GM21576 (cell line): ENCODE results near the gene PBRM1.
A peak's percentile ranks its signal among the peaks of the same experiment; 100 is the strongest.
"Not testable (repeated sequence)": the region's sequence is repeated elsewhere in the genome, so short reads cannot be mapped to it uniquely, and the experiment has no call there.

Experiments
- ATAC-seq: cut with Tn5 transposase; IDR thresholded peaks from one replicate; pipeline ENCODE4 v1.9.1; 2021; ENCODE audit warnings: mild to moderate bottlenecking, moderate library complexity; ENCODE audit not compliant: unreplicated experiment

PBRM1 gene

DNA sequence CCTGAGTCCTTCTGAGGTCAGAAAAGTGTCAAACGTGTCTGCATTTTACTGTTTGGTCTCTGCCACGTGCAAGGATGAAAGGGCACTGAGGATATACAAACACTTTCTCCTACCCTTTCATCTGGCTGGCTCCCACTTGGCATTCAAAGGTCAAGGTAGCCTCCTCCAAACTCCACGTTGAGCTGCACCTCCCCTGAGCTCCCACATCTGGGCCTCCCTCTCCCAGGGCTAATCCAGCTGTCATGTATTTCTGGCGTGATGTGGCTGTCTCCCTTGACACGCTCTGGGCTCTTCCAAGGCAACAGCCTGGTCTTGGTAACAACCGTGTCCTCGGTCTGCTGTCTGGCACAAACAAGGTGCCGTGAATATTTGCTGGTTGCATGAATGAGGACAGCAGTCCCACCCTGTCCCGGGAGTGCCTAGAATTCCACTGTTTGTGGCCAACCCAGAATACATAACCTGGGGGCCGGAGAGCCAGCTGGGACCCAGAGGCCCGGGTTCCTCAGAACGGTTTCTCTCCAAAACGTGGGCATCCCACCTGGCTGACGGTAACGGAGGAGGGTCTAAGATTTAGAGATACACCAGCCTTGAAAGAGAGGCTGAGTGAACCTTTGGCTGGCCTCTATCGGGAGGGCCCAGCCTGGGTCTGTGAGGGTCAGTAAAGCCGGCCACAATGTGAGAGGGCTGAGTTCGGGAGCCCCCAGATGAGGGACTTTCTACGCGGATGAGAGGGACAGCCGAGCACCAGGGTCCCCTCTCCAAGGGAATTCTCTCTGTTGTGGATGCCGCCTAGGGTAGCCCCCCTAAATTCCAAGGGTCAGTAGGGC, 19.1 kb upstream of the PBRM1 start:
- ATAC-seq: peak; percentile 4

DNA sequence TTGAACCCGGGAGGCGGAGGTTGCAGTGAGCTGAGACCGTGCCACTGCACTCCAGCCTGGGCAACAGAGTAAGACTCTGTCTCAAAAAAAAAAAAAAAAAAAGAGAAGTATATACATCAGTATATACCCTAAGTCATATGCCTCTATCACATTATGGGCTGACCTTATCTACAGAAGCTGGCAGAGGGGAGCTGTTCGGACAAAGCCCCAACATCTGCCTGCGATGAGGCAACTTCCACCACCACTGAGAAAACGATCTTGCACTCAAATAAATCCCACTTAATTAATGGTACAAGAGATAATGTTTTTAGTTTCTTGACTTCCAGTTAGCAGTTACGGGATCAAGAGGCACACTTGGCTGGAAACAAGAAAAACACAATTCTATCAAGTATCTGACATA, 17.6 kb upstream of the PBRM1 start:
- ATAC-seq: no peak

DNA sequence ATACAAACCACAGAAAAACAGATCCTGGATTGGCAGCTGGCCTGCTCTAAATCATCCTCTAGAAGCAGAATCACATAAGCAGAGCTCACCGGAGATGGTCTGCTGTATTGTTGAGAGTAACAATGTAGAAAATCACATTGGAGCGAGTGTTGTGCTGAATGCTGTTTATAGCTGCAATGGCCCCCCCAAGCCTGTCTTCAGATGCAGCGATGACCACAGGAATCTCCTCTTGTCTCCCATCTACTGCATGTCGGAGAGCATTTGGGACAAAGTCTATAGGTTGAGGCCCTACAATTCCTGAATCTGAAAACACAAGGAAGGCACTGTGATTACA, 11.9 kb upstream of the PBRM1 start:
- no peak for ATAC-seq

DNA sequence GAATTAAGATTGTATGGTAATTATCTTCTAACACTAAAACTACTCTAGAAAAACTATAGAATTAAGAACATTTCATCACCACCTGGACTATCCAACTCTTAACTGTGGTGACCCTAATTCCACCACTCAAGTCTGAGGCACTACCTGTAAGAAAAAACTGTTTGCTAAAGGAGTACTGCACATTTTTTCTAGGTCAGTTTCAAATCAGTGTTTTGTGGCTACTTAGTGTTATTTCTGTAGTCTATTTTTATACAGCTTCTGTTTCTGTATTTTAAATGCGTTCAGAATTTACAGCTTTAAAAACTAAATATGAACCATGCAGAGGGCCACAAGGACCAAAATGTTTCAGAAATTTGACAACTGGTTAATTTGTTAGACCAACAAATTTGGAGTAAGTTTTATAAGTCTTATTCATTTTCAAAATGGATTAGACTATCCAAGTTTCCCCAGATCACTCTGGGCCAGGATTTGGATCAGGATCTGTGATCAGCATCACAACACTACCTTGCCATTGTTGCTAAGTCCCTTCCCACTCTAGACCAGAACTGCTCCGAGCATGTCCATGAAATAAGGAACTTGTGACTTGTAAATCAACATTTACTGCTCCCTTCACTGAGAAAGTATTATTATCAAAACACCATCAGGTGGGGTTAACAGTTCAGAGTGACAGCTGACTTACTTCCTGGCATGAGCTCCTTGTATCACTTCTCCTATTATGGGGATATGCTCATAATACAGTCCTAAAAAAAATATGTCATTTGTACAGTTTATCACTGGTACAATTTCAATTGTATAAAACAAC, 11.3 kb upstream of the PBRM1 start:
- ATAC-seq: no peak

DNA sequence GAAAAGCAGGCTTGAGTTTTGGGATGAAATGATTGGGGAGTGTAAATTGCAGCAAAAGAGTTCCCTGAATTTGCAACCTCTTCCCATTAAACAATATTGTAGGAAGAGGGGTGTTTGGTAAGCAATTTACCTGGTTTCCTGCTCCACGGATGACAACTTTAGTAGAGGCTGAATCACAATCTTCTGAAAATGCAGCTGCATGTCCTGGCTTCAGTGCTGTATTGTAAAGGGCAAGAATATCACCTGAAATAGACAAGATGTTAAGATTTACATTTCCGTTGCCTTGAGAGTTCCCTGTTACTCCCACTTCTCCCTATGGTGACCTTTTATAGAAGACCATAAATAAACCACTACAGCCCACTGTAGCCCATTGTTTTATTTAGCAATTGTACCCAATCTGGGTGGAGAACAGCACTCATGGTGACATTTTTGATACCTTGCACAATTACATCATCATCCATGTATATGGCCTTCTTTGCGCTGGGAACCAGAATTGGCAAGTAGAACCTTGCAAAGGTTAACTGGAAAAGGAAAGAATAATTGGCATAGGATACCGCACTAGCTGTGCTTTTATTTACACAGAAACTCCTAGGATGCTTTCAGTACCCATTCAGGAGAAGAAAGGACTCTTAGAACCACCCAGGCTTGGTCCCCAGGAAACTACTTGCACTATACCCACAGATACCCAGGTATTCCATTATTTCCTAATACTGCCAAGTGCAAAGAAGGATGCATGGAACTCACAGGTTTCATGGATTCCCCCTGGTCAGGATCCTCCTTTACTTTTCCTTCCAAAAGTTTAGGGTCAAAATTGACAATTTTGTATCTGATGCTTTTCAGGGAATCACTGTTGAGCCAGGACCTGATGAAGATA, 10.3 kb upstream of the PBRM1 start:
- no peak for ATAC-seq

DNA sequence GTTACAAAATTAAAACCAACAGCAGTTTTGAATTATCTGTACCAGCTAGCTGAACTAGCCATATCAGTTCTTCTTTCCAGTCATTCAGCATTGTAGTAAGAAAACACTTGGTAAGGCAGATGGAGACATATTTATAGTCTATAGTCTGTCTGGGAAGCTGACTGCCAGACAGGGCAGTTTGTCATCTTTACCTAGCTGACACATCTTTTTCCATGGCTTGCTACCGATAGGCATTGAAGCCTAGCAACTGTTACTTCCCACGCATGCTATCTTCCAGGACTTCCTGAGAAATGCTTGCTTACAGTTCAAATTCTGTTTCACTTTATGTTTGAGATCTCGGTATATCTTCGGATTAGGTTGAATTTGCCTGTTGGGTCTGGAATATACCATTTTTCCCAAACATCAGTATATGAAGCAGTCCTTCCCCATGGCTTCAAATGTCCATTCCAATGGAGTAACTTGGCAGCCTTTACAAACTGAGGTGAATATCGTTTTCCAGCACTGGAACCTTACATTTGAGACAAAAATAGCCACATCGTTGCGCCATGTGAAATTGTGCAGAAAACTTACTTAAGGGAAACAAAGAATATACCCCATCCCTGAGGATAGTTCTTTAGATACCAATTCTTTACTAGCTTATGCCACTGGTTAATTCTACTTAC, 8.9 kb upstream of the PBRM1 start:
- no peak for ATAC-seq

DNA sequence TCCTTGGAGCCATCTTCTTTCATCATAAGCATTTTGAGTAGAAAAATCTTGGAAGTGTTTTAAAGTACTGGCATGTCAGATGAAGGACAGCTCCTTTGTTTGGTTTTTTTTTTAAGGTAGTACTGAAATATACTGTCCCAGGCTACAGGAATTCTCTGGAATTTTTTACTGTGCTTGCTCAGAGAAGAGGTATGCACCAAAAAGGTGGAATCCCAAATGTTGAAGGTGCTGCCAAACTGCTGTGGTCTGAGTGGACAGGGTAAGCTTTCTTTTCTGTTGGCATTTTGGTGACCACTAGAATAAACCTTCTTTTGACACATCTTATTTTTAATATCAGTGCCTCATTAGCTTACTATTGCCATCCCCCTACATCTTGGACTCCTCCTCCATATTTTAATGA, 7.4 kb upstream of the PBRM1 start:
- no peak for ATAC-seq

DNA sequence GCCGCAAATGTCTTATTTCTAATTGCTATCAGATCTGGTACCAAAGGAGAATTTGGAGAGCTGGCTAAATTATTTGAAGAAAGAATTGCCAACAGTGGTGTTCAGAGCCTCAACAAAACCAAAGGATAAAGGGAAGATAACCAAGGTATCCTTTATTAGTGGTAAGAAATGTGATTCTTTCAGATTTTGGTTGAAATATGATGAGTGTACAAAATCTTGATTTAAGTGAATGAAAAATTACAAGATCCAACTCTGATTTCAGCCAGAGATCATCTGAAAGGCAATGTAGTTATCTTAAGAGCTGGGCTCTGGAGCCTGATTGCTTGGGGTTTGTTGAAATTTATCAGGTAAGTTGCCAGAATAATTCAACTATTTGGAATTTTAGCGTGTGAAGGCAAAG, 4.8 kb upstream of the PBRM1 start:
- no peak for ATAC-seq

DNA sequence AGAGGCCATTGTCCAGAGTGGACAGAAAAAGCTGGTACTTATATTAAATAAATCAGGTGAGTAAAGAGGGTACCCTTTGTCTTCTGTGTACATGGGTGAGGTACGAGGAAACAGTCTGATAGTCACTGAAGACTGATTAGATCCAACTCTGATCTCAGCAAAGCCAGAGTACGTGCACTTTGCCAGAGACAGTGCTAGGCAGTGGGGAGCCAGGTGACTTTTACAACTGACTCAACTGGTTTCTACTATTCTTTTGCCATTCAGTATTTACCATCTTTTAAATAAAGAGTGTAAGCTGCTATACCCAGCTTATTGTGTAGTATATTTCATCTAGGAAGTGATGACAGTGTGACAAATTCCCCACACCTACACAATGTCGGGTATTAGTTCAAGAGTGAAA, 3.4 kb upstream of the PBRM1 start:
- ATAC-seq: no peak

DNA sequence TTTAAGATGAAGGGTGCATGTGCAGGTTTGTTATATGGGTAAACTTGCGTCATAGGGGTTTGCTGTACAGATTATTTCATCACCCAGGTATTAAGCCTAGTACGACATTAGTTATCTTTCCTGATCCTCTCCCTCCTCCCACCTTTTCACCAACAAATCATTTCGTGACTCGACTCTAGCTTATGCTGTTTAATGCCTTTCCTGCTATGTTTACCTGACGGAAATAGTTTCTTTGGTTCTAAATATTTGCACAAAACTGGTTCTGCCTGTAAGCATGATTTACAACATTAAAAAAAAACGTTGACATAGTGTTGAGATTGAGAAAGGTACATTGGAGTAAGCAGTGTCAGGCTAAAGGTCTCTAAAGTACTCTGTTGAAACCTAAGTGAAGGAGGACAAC, 2.6 kb upstream of the PBRM1 start:
- no peak for ATAC-seq

DNA sequence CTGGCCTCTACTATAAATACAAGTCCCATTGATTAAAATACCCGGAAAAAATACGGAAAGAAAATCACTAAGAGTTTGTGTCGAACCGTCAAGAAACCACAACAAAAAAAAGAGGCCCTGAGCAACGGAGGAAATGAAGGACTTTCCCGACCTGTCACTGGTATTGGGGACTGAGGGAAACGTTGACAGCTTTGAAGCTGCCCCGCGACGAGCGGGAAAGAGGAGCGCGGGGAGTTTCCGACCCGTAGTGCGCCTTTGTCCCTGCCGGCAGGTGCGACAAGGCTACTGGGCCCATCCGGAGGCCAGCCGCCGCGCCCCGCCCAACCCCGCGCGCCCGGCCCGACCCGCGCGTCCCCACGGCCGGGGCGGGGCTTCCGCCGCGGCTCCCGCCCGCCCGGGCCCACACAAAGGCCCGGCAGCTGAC, 416 bp downstream of the PBRM1 start:
- ATAC-seq: peak; percentile 66

DNA sequence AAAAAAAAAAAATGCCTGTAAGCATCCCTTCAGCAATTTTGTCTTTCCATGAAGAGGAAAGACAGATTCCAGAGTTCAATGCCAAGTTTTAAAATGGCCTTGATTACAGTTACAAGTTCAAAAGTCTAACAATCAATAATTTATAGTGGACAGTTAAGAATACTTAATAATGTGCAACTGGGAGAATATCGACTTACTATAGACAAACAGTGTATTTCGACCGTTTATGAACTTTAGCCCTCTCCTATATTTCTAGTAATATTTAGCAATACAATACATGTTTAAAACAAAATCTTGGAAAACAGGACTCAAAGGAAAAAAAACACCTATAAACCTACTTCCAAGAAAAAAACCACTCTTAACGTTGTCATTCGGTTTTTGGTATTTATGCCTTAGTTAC, 1.5 kb downstream of the PBRM1 start:
- no peak for ATAC-seq

DNA sequence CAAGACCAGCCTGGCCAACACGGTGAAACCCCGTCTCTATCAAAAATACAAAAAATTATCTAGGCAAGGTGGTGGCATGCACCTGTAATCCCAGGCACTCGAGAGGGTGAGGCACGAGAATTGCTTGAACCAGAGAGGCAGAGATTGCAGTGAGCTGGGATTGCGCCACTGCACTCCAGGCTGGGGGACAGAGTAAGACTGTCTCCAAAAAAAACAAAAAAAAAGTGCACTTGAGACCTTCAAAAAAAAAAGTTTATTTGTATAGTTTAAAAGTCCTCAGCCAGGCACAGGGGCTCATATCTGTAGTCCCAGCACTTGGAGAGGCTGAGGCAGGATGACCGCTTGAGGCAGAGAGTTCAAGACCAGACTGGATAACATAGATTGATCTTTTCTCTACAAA, 2.1 kb downstream of the PBRM1 start:
- no peak for ATAC-seq

DNA sequence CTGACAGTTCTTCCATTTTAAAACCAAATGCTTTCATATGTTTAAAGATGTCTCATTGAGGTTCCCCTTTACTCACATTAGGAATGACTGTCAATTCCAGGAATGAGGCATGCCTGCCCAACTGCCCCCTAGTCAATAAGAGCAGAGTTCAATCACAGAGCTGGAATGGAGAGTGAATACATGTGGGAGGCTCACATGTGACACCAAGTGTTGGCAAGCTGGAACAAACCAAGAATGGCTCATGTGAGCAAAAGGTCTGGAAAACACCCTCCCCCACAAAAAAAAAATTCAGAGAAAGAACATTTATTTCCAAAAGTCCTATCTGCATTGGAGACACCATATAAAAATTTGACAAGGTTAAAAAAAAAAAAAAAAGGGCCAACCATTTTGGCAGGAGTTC, 3.7 kb downstream of the PBRM1 start:
- ATAC-seq: no peak

DNA sequence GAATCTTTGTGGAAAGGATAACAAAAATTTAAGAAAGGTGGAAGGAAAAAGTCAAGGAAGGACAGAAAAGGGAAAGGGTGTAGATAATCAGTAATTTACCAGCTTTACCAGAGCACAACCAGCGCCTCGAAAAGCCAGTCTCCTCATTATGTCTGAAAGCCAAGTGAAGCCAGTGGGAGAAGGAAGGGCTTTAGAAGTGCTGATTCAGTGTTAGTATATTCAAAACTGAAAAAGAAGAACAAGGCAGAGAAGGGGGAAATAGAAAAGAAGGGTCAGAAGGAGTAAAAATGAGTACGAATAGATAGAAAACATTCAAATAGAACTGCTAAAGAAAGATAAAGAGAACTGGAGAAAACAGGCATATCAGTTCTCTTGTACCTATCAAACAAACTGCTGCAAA, 4.1 kb downstream of the PBRM1 start:
- no peak for ATAC-seq

DNA sequence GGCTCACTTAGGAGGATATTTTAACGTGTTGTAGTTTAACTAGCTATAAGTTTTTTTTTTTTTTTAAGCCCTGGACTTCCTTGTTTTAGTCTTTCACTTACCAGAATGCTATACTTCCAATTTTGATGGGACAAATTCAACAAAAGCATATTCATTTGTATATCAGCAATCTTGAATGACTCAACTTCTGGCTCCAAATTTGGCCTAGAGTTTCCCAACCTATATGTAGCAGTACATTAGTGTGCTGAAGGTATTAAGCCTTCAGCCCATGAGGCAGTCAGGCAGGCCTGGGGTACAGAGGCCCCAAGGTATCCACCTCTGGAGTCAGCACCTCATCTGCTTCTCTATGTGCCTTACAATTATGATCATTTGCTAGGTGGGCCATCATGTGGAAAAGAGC, 5.9 kb downstream of the PBRM1 start:
- ATAC-seq: no peak

DNA sequence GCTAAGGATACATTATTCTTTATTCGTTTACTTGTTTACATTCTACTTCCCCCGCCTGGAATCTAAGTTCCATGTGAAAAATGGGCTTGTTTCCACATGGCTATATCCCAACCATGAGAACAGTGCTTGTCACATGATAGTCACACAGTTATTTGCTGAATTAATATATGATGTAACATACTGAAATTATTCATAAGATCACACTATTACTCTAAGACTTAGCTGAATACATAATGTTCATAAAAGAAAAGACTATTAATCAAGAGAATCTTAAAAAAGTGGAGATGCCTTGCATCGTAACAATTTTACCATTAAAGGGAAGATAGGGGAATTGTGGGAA, 6.5 kb downstream of the PBRM1 start:
- no peak for ATAC-seq

DNA sequence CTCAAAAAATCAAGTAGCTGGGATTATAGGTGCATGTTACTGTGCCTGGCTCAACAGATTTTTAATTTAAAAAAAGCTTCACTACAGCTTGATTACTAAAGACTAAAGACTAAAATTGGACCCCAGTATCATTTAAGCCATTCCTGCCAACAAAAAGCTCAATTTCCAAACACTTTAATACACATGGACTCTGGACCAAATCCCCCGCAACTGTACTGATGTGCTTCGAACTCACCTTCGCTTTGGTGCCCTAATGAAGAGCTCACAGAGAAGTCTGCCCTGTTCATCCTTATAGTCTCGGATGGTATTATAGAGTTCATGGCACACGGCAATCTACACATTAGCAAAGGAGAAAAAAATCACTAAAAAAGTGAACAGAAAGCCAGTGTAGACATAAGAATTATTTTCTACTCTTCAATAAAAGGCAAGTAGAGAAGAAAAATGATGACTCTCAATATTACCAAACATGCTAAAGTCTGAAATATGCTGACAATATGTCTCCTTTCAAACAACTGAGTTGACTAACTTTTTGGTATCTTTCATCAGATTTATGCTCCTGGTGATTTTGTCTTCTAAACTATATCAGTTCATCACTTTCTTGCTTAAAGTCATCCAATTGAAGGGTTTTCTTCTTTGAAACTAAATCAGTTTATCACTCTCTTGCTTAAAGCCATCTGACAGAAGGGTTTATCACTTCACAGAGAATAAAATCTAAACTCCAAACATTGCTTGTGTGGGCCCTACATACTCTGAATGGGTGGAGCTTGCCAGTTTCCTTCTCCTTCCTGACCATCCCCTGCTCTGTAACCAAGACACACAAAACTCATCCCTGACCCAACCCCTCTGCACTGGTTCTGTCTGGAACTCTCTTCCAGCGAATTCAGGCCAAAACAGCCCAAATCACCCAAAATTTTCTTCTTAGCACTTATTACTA, 7.2 kb downstream of the PBRM1 start:
- no peak for ATAC-seq

DNA sequence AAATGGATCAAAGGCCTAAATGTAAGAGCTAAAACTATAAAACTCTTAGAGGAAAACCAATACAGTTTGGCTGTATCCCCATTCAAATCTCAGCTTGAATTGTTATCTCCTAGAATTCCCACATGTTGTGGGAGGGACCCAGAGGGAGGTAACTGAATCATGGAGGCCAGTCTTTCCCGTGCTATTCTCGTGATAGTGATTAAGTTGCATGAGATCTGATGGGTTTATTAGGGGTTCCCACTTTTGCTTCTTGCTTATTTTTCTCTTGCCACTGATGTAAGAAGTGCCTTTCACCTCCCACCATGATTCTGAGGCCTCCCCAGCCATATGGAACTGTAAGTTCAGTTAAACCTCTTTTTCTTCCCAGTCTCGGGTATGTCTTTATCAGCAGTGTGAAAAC, 9.5 kb downstream of the PBRM1 start:
- not testable (repeated sequence) for ATAC-seq

DNA sequence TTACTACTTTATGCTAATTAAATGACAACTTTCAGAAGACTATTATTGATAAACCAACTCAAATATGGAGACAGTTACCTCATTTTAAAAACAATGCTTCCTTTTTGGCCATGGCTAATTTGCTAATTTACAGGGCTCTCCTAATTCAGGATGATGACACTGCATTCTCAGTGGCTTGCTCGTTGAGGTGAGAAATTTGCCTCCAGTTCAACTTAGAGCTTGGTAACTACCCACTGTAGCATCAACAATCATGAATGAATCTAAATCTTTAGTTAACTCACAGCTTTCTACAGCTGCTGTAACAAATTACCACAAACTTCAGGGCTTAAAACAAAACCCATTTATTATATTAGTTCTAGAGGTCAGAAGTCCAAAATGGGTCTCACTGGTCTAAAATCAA, 14.0 kb downstream of the PBRM1 start:
- ATAC-seq: no peak
